ENCODE data around the gene PLCB1.
A peak's percentile ranks its signal among the peaks of the same experiment; 100 is the strongest.

The PLCB1 gene

DNA sequence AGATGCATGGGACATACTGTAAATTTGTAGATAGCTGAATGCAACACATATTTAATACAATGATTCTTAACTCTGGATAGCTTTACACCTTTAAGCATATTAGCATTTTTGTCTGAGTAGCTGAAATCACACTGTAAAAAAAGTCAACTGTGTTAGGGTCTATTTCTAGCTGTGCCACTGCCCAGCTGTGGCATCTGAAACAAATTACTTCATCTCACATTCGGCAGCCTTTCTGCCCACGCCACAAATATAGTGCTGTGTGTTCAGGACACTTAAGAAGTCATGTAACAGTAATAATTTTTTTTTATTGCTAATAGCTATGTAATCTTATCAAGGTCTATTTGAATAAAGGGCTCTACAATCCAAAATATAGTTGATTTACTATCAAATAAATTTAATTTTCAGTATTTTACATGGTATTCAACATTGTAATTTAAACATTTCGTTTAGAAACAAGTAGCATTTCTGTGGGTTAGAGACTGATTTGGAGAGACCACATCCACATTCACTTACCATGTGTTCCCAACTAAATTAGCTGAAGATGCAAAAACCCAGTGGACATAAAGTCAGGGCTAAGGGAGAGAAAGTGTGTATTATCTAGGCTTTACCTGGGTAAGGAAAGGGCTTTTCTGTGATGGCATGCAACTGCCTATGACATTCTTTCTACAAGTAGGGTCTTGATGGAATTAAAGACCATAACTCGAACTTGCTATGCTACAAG, 276.7 kb downstream of the PLCB1 start:
- TF ChIP-seq, protein P1, sequence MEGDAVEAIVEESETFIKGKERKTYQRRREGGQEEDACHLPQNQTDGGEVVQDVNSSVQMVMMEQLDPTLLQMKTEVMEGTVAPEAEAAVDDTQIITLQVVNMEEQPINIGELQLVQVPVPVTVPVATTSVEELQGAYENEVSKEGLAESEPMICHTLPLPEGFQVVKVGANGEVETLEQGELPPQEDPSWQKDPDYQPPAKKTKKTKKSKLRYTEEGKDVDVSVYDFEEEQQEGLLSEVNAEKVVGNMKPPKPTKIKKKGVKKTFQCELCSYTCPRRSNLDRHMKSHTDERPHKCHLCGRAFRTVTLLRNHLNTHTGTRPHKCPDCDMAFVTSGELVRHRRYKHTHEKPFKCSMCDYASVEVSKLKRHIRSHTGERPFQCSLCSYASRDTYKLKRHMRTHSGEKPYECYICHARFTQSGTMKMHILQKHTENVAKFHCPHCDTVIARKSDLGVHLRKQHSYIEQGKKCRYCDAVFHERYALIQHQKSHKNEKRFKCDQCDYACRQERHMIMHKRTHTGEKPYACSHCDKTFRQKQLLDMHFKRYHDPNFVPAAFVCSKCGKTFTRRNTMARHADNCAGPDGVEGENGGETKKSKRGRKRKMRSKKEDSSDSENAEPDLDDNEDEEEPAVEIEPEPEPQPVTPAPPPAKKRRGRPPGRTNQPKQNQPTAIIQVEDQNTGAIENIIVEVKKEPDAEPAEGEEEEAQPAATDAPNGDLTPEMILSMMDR (IDR thresholded peaks at IDR 0.05; ENCODE audit: low read depth, low read length, missing control alignments) = no peak
- in situ Hi-C loops (cut with HindIII; ENCODE audit: low sequenced_read_pairs) = no loop called here
- H3K4me3 ChIP-seq (ENCODE audit: low read depth, low read length) = no peak overlapping the region
- no peak for DNase-seq (ENCODE audit: low read depth)

DNA sequence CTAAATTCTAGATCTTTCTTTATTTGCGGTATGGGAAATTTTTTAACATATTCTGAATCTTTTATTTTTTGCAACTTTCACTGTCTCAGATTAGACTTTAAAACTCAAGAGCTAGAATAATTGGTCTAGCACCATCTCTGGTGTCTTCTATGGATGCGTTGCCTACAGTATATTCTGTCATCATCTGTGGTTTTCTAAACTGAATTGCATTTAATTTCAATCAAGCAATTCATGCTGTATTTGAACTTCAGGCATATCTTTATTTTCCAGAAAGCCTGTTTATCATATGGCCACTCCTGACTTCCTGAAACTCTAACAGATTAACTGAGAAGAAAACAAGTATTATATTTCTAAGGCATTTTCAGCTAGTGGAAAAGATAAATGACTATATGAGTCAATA, 281.6 kb downstream of the PLCB1 start:
- DNase-seq (ENCODE audit: low read depth) = no peak
- TF ChIP-seq, protein P1 (IDR thresholded peaks at IDR 0.05; ENCODE audit: low read depth, low read length, missing control alignments) = no peak
- in situ Hi-C loops (cut with HindIII; ENCODE audit: low sequenced_read_pairs) = no loop called here
- H3K4me3 ChIP-seq (ENCODE audit: low read depth, low read length) = no peak overlapping the region

DNA sequence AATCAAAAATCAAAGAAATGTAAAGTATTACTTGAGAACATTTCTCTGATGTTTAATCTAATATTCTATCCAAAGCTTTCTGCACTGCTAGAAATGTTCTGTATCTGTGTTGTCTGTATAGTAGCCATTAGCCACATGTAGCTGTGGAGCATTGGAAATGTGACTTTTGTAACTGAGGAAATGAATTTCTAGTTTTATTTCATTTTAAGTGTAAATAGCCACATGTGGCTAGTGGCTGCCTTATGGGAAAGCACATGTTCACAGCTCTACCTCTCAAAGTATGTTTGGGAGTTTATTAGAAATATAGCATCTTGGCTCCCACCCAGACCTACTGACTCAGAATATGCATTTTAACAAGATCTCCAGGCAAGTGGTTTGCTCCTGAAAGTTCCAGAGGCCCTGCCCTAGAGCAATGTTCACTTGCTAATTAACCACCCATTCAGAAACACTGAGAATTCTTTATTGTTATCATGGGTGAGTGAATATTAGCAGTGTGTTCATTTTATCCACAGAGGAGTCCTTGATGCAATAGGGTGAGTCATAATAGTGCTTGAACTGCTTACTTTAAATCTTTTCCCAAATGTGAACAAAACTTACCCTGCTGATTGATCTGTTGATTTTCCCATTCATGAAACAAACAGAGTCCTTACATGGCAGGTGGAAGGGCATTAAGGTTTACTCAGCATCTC, 282.7 kb downstream of the PLCB1 start:
- TF ChIP-seq, protein P1 (IDR thresholded peaks at IDR 0.05; ENCODE audit: low read depth, low read length, missing control alignments) = no peak
- in situ Hi-C loops (cut with HindIII; ENCODE audit: low sequenced_read_pairs) = no loop called here
- no peak overlapping the region for H3K4me3 ChIP-seq (ENCODE audit: low read depth, low read length)
- peak; percentile 81 for DNase-seq (ENCODE audit: low read depth)

DNA sequence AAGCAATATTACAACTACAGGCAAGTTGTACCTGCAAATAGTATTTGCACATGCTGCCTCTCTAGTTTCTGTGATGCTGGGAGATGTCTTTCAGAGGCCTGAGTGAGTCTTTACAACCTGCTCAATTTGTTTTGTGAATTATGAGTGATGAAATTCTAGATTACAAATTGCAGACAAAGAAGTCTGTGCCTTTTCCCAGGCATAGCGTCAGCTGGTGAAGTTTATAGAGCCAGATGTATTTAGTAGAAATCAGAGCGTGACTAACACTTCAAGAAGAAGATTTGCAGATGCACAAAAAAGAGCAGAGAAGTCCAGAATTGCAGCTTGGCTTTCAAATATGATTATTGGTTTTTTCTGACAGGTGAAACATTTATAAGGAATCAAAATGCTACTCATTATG, 289.9 kb downstream of the PLCB1 start:
- in situ Hi-C loops (cut with HindIII; ENCODE audit: low sequenced_read_pairs) = no loop called here
- no peak overlapping the region for H3K4me3 ChIP-seq (ENCODE audit: low read depth, low read length)
- DNase-seq (ENCODE audit: low read depth) = no peak
- TF ChIP-seq, protein P1 (IDR thresholded peaks at IDR 0.05; ENCODE audit: low read depth, low read length, missing control alignments) = no peak

DNA sequence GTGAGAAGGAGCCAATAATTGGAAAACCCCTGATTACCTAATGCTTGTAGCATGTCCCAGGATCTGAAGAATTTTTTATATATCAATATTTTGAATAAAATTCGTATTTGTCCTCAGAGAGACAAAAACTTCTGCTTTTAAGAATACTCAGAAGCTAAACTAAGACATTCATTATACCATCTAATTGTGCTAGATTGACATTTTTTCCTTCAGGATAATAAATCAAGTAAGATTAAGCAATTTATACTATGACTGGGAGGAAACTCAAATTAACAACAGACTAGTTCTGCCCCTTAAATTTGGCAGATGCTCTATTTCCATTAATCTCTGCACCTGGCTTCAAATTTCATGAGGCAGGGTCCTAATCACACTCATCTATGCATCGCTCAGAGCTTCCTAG, 291.4 kb downstream of the PLCB1 start:
- H3K4me3 ChIP-seq (ENCODE audit: low read depth, low read length) = no peak overlapping the region
- TF ChIP-seq, protein P1 (IDR thresholded peaks at IDR 0.05; ENCODE audit: low read depth, low read length, missing control alignments) = no peak
- in situ Hi-C loops (cut with HindIII; ENCODE audit: low sequenced_read_pairs) = no loop called here
- DNase-seq (ENCODE audit: low read depth) = no peak

DNA sequence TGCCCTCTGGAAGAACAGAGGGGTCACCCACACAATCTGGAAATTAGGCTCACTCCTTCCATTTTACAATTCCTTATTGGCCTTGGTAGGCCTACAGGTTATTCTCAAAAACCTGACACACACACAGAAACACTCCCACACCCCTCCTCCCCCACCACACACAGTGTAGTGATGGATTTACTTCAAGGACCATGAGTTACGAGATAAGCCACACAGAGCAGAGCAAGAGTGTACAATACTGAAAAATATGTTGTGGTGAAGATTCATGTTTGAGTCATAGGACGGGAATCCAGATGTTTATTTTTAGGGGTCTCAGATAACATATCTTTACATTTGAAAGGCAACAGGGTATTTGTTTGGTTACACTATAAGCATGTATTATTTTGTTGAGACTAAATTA, 291.9 kb downstream of the PLCB1 start:
- TF ChIP-seq, protein P1 (IDR thresholded peaks at IDR 0.05; ENCODE audit: low read depth, low read length, missing control alignments) = no peak
- in situ Hi-C loops (cut with HindIII; ENCODE audit: low sequenced_read_pairs) = no loop called here
- H3K4me3 ChIP-seq (ENCODE audit: low read depth, low read length) = no peak overlapping the region
- DNase-seq (ENCODE audit: low read depth) = no peak
